ENCODE results near the gene WFIKKN2.

DNA sequence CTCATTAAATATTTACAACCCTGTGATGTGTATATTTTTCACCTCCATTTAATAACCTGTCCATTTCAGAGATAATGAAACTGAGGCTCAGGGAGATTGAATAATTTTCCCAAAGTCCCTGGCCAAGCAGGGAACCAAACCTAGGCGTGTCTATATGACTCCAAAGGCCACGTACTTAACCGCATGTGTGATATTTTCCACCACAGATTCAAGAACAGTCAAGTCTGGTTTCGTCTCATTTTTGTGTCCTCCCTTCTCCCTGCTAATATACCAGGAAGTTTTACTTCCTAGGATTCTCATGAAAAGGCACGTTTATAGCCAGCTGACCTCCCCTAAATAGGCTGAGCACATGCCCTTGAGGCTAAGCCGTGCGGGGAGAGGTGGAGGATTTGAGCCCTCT lies 15.3 kb downstream of the WFIKKN2 start:
- TF ChIP-seq ZNF622 (IDR thresholded peaks at IDR 0.05): no peak
- no peak for TF ChIP-seq CTCF (IDR thresholded peaks at IDR 0.05 in 2 of 3, conservative IDR thresholded peaks at IDR 0.05 in 1 of 3; ENCODE audit: control insufficient read depth in 2 of 3, extremely low read depth in 1 of 3, insufficient read depth in 1 of 3, low read depth in 3 of 3, low read length in 3 of 3)
- TF ChIP-seq SIN3A (IDR thresholded peaks at IDR 0.05; ENCODE audit: low read depth, low read length): no peak
- no peak for TF ChIP-seq HDGF (IDR thresholded peaks at IDR 0.05)

Data from GM12878 (cell line).